ENCODE measurements around the gene CCDC43. TPM values are rescaled to one million over a fixed set of nuclear protein-coding genes. Genes with fewer than 3 reads are reported as not detected.

Gene CCDC43
- total and polyA plus RNA-seq, 2 of the 8 experiments (the other 6 are each of a cell fraction or from before 2014, with no cell fraction given): 4.9 to 38.1 TPM

GRCh38 chr17:44652727-44653126 lies 36.8 kb downstream of the CCDC43 start:
- no peaks in the 10 kb centered on the region for H3K79me1 ChIP-seq (ENCODE audit: low read depth, low read length)
- no peak overlapping the region for H2BK20ac ChIP-seq (ENCODE audit: low read length)
- H2BK15ac ChIP-seq (ENCODE audit: low read length): no peak overlapping the region
- no peaks in the 10 kb centered on the region for H3K79me2 ChIP-seq (ENCODE audit: control insufficient read depth in 1 of 2, insufficient read depth in 2 of 2, low read length in 2 of 2)
- H3K27ac ChIP-seq (ENCODE audit: low read depth, low read length): no peak overlapping the region
- ChIA-PET CTCF (ENCODE audit: partially characterized antibody) (no interaction called here), POLR2A (ENCODE audit: partially characterized antibody) (no interaction called here)
- no peak overlapping the region for H2BK12ac ChIP-seq (ENCODE audit: low read depth, low read length)
- DNase-seq (ENCODE audit: low read depth in 1 of 2, low spot score in 2 of 2) (no peak), FAIRE-seq (no peak)
- H2AFZ ChIP-seq (ENCODE audit: low read length): no peak overlapping the region
- H3K18ac ChIP-seq (ENCODE audit: extremely low read depth, low read length): no peak overlapping the region
- no peak overlapping the region for H3K4ac ChIP-seq (replicated peaks; ENCODE audit: insufficient read length, low read depth, low read length)
- no peak overlapping the region for H2AK5ac ChIP-seq (ENCODE audit: low read depth, low read length)
- H4K8ac ChIP-seq (ENCODE audit: extremely low read depth, insufficient read depth, low read length): no peak overlapping the region
- no peaks in the 10 kb centered on the region; a peak in 1 of 7 replicates for H3K4me1 ChIP-seq (replicated peaks in 1 of 4; ENCODE audit: control insufficient read depth in 3 of 4, insufficient read depth in 4 of 4, low read length in 3 of 4)
- H3K36me3 ChIP-seq (ENCODE audit: control insufficient read depth in 2 of 4, insufficient read depth in 4 of 4, low read length in 3 of 4): no peaks in the 10 kb centered on the region
- peaks cover 2 to 34% (median 24%) of the 10 kb centered on the region in 4 experiments for H3K27me3 ChIP-seq (replicated peaks in 1 of 4; ENCODE audit: control insufficient read depth in 3 of 4, extremely low read depth in 1 of 4, insufficient read depth in 3 of 4, low read length in 3 of 4)
- no peak overlapping the region for H3K4me2 ChIP-seq (ENCODE audit: insufficient read depth in 1 of 2, low read depth in 2 of 2, low read length in 2 of 2)
- no peak overlapping the region for H2BK120ac ChIP-seq (replicated peaks; ENCODE audit: low read depth, low read length)
- H4K5ac ChIP-seq (ENCODE audit: insufficient read length, low read depth, low read length): no peak overlapping the region
- H3K4me3 ChIP-seq (ENCODE audit: extremely low read depth in 1 of 4, insufficient read depth in 2 of 4, low read depth in 3 of 4, low read length in 4 of 4): no peak overlapping the region
- peaks cover 2 to 3% of the 10 kb centered on the region in 2 experiments; a peak in 2 of 4 replicates for H3K9me3 ChIP-seq (ENCODE audit: insufficient read depth in 2 of 2, low read depth in 1 of 2, low read length in 1 of 2)
- H3K14ac ChIP-seq (ENCODE audit: insufficient read length): no peak overlapping the region
- no peak overlapping the region for H3K9ac ChIP-seq (replicated peaks in 1 of 4; ENCODE audit: extremely low read depth in 1 of 4, low read depth in 3 of 4, low read length in 3 of 4)
- 89% methylated on average over 8 of the region's 8 CpGs; no CpG with 5 or more reads in 1 of the 2 experiments for WGBS, 2 experiments (ENCODE audit: extremely low coverage in 1 of 2, insufficient coverage in 1 of 2, insufficient read length in 1 of 2, insufficient replicate concordance in 2 of 2, low coverage in 1 of 2, low lambda C conversion rate in 2 of 2, missing lambda C conversion rate in 1 of 2)
- H4K91ac ChIP-seq (replicated peaks; ENCODE audit: insufficient read length, low read length): no peak overlapping the region
- no peaks in the 10 kb centered on the region for H4K20me1 ChIP-seq (replicated peaks in 1 of 2; ENCODE audit: control insufficient read depth in 1 of 2, insufficient read depth in 2 of 2, low read length in 2 of 2)
- peaks cover 3% of the 10 kb centered on the region; the same call in 1 of the 2 replicates for H3K23me2 ChIP-seq (ENCODE audit: low read depth, low read length)
- no peak overlapping the region for H3K23ac ChIP-seq (ENCODE audit: insufficient read length)
- no peak overlapping the region for H2BK5ac ChIP-seq (ENCODE audit: low read depth, low read length)
- H3K56ac ChIP-seq (replicated peaks; ENCODE audit: insufficient read length, low read depth, low read length): no peak overlapping the region
- TF ChIP-seq RBBP5 (IDR thresholded peaks at IDR 0.05; ENCODE audit: borderline replicate concordance, low read depth, low read length) (no peak), SP4 (IDR thresholded peaks at IDR 0.05; ENCODE audit: low read length) (no peak), GABPA (IDR thresholded peaks at IDR 0.05; ENCODE audit: borderline replicate concordance, insufficient read depth, low read length) (no peak), FOSL1 (IDR thresholded peaks at IDR 0.05; ENCODE audit: insufficient read depth, low read depth, low read length) (no peak), CHD1 (IDR thresholded peaks at IDR 0.05; ENCODE audit: low read depth, low read length) (no peak), TAF1 (IDR thresholded peaks at IDR 0.05; ENCODE audit: low read depth, low read length) (no peak), RNF2 (IDR thresholded peaks at IDR 0.05; ENCODE audit: borderline replicate concordance, low read depth, low read length, missing control alignments, poor library complexity, severe bottlenecking) (no peak), SUZ12 (IDR thresholded peaks at IDR 0.05; ENCODE audit: low read length) (no peak), SIN3A (conservative IDR thresholded peaks at IDR 0.05 in 1 of 2, IDR thresholded peaks at IDR 0.05 in 1 of 2; ENCODE audit: low read depth in 1 of 2, low read length in 2 of 2) (no peak), POLR2AphosphoS5 (IDR thresholded peaks at IDR 0.05; ENCODE audit: low read depth, low read length) (no peak), HDAC2 (IDR thresholded peaks at IDR 0.05; ENCODE audit: borderline replicate concordance in 1 of 2, low read depth in 2 of 2, low read length in 2 of 2) (no peak)
- TF ChIP-seq, protein P1, sequence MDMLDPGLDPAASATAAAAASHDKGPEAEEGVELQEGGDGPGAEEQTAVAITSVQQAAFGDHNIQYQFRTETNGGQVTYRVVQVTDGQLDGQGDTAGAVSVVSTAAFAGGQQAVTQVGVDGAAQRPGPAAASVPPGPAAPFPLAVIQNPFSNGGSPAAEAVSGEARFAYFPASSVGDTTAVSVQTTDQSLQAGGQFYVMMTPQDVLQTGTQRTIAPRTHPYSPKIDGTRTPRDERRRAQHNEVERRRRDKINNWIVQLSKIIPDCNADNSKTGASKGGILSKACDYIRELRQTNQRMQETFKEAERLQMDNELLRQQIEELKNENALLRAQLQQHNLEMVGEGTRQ (IDR thresholded peaks at IDR 0.05; ENCODE audit: low read length): no peak
